Measurements from ENCODE around the gene ZNF346. TPM values are rescaled to one million over a fixed set of nuclear protein-coding genes. Genes with fewer than 3 reads are reported as not detected.

The ZNF346 gene
- total RNA-seq, 6 donors from 2014 or later, result 9.3 to 31.4 (median 16.8) TPM

DNA sequence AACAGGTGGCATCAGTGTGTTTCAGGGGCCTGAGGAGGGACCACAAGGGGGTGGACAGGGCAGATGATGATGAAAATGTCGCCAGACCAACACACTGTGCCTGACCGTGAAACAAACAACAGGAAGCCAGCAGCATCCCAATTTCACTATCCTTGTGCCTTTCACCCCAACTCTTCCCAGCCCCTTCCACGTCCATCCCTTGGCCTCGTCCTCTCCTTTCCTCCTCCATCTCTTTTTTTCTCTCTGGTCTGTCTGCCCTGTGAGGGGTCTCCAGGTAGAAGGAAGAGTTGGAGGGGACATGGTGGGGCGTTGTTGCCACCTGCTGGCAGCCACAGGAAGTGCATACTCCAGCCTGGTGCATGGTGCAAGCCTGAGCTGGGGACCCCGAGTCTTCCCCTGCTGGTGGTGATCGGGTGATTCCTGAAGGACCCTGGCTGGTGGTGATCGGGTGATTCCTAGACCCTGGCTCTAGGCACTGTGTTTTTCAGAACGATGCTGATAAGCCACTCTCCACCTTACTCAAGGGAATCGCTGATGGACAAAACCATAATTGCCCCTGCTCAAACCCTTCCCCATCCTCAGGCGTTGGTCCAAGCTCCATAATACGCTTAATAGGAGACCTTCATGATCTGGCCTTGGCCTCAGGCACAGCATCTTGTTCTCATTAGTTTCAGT is 89.4 kb downstream of the ZNF346 start:
- ATAC-seq (ENCODE audit: low FRiP score in 2 of 2) (peak in 1 of 2 donors; percentile 64), DNase-seq (peak in 1 of 2 donors; percentile 58)
- Histone ChIP-seq H3K27ac (no peak overlapping the region), H3K27me3 (no peaks in the 10 kb centered on the region), H3K9me3 (no peaks in the 10 kb centered on the region), H3K4me3 (no peak overlapping the region), H3K36me3 (no peaks in the 10 kb centered on the region), H3K4me1 (peaks cover 10 to 31% (median 15%) of the 10 kb centered on the region in 4 donors)
- WGBS, 2 donors, result 29 to 33% methylated on average over 8 of the region's 12 CpGs
- TF ChIP-seq, protein P1, sequence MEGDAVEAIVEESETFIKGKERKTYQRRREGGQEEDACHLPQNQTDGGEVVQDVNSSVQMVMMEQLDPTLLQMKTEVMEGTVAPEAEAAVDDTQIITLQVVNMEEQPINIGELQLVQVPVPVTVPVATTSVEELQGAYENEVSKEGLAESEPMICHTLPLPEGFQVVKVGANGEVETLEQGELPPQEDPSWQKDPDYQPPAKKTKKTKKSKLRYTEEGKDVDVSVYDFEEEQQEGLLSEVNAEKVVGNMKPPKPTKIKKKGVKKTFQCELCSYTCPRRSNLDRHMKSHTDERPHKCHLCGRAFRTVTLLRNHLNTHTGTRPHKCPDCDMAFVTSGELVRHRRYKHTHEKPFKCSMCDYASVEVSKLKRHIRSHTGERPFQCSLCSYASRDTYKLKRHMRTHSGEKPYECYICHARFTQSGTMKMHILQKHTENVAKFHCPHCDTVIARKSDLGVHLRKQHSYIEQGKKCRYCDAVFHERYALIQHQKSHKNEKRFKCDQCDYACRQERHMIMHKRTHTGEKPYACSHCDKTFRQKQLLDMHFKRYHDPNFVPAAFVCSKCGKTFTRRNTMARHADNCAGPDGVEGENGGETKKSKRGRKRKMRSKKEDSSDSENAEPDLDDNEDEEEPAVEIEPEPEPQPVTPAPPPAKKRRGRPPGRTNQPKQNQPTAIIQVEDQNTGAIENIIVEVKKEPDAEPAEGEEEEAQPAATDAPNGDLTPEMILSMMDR (IDR thresholded peaks at IDR 0.05), result peak; percentile 85 to 98 (median 90)
- TF ChIP-seq POLR2A (IDR thresholded peaks at IDR 0.05), result no peak

DNA sequence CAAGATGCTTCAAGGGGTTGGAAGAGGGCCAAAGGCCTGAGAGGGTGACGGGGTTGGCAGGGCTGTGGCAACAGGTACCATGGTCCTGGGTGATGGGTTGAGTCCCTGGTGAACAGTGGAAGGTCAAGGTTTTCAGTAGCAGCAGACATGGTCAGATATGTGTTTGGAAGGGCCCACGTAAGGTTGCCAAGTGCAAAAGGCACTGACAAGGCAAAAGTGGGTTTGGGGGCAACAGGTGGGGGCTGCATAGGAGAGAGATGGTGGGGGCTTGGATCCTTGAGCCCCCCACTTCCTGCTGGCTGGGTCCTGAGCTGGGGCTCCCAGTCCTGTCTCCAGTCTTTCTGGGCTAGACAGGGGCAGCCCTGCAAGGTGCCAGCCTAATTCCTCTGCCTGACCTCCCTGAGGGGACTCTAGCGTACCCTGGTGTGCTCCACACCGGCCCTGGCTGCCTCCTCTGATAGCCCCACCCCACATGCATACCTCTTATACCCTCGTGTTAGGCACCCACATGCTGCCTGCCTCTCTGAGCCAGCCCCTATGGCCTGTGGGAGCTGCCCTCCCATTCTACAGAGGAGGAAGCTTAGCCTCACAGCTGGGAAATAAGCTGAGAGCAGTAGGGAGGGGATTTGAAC is 90.2 kb downstream of the ZNF346 start:
- no peak overlapping the region for H3K27ac ChIP-seq
- WGBS, 2 donors, result 66 to 72% methylated on average over 2 to 5 of the region's 5 CpGs
- H3K4me3 ChIP-seq, result no peak overlapping the region
- H3K4me1 ChIP-seq, result peaks cover 14 to 36% (median 17%) of the 10 kb centered on the region in 4 donors
- H3K36me3 ChIP-seq, result no peaks in the 10 kb centered on the region
- ATAC-seq (ENCODE audit: low FRiP score in 2 of 2) (no peak), DNase-seq (no peak)
- TF ChIP-seq, protein P1 (IDR thresholded peaks at IDR 0.05), result no peak
- TF ChIP-seq POLR2AphosphoS5 (IDR thresholded peaks at IDR 0.05), result no peak
- no peak for TF ChIP-seq POLR2A (IDR thresholded peaks at IDR 0.05)
- TF ChIP-seq EP300 (IDR thresholded peaks at IDR 0.05), result no peak
- no peaks in the 10 kb centered on the region for H3K9me3 ChIP-seq
- H3K27me3 ChIP-seq, result no peaks in the 10 kb centered on the region

- WGBS, 2 donors, result 14 to 23% methylated on average over 5 to 14 of the region's 14 CpGs
- no peak for TF ChIP-seq POLR2AphosphoS5 (IDR thresholded peaks at IDR 0.05)
- TF ChIP-seq, protein P1 (IDR thresholded peaks at IDR 0.05), result peak; percentile 93 to 99 (median 96)
- peaks cover 14 to 36% (median 17%) of the 10 kb centered on the region in 4 donors for H3K4me1 ChIP-seq
- no peaks in the 10 kb centered on the region for H3K36me3 ChIP-seq
- H3K27ac ChIP-seq, result peak overlapping the region; percentile 48 to 77 (median 68)
- peak overlapping the region in 2 of 4 donors; percentile 29 to 43 for H3K4me3 ChIP-seq
- H3K9me3 ChIP-seq, result no peaks in the 10 kb centered on the region
- DNase-seq (peak; percentile 47 to 80), ATAC-seq (ENCODE audit: low FRiP score in 2 of 2) (peak; percentile 84 to 86)
- no peaks in the 10 kb centered on the region for H3K27me3 ChIP-seq
Observed at GRCh38 chr5:177113566-177114424, 91.3 kb downstream of the ZNF346 start.

GRCh38 chr5:177116631-177117373 is 94.3 kb downstream of the ZNF346 start:
- Histone ChIP-seq H3K9me3 (no peaks in the 10 kb centered on the region), H3K36me3 (no peaks in the 10 kb centered on the region), H3K27ac (peak overlapping the region; percentile 42 to 76 (median 58)), H3K27me3 (no peaks in the 10 kb centered on the region), H3K4me1 (peaks cover 14 to 32% (median 17%) of the 10 kb centered on the region in 4 donors), H3K4me3 (peak overlapping the region in 3 of 4 donors; percentile 24 to 48 (median 36))
- peak; percentile 90 to 98 for ATAC-seq (ENCODE audit: low FRiP score in 2 of 2)
- peak; percentile 85 to 97 for DNase-seq
- WGBS, 2 donors, result 32 to 47% methylated on average over 31 to 32 of the region's 49 CpGs
- TF ChIP-seq POLR2A (IDR thresholded peaks at IDR 0.05), result peak in 1 of 4 donors; percentile 45
- TF ChIP-seq EP300 (IDR thresholded peaks at IDR 0.05), result no peak
- TF ChIP-seq POLR2AphosphoS5 (IDR thresholded peaks at IDR 0.05), result peak; percentile 15 to 23
- TF ChIP-seq, protein P1 (IDR thresholded peaks at IDR 0.05), result peak in 2 of 6 experiments; percentile 26 to 36

Data from upper lobe of left lung (tissue), 6 donors.